ENCODE measurements around the gene BIRC3.
A peak's percentile ranks its signal among the peaks of the same experiment; 100 is the strongest.
"Not testable (repeated sequence)": the region's sequence is repeated elsewhere in the genome, so short reads cannot be mapped to it uniquely, and the experiment has no call there.

BIRC3 gene

GRCh38 chr11:102323542-102324251 lies 6.4 kb downstream of the BIRC3 start:
- no peak for DNase-seq (ENCODE audit: insufficient read length, low spot score)
- TF ChIP-seq POLR2A (IDR thresholded peaks at IDR 0.05; ENCODE audit: low read depth, low read length), result no peak

GRCh38 chr11:102325088-102325487 lies 7.8 kb downstream of the BIRC3 start:
- FAIRE-seq (no peak), DNase-seq (ENCODE audit: insufficient read length, low spot score) (no peak)
- TF ChIP-seq POLR2A (IDR thresholded peaks at IDR 0.05; ENCODE audit: low read depth, low read length), result no peak

More at GRCh38 chr11:102323542-102324251, 6.4 kb downstream of the BIRC3 start:
- peak; percentile 77 for FAIRE-seq

- DNase-seq (ENCODE audit: insufficient read length, low spot score), result no peak
- FAIRE-seq, result no peak
- TF ChIP-seq POLR2A (IDR thresholded peaks at IDR 0.05; ENCODE audit: low read depth, low read length), result no peak
Observed at GRCh38 chr11:102328748-102329147, 11.5 kb downstream of the BIRC3 start.

GRCh38 chr11:102330231-102330630 lies 12.9 kb downstream of the BIRC3 start:
- FAIRE-seq (no peak), DNase-seq (ENCODE audit: insufficient read length, low spot score) (no peak)
- TF ChIP-seq POLR2A (IDR thresholded peaks at IDR 0.05; ENCODE audit: low read depth, low read length), result no peak

- no peak for TF ChIP-seq POLR2A (IDR thresholded peaks at IDR 0.05; ENCODE audit: low read depth, low read length)
- FAIRE-seq (no peak), DNase-seq (ENCODE audit: insufficient read length, low spot score) (no peak)
Observed at GRCh38 chr11:102331341-102331740, 14.1 kb downstream of the BIRC3 start.

- no peak for TF ChIP-seq POLR2A (IDR thresholded peaks at IDR 0.05; ENCODE audit: low read depth, low read length)
- DNase-seq (ENCODE audit: insufficient read length, low spot score) (no peak), FAIRE-seq (no peak)
Observed at GRCh38 chr11:102332611-102332994, 15.3 kb downstream of the BIRC3 start.

GRCh38 chr11:102338479-102339010 lies 21.3 kb downstream of the BIRC3 start:
- no peak for TF ChIP-seq POLR2A (IDR thresholded peaks at IDR 0.05; ENCODE audit: low read depth, low read length)
- DNase-seq (ENCODE audit: insufficient read length, low spot score) (no peak), FAIRE-seq (no peak)

GRCh38 chr11:102341311-102341710 lies 24.0 kb downstream of the BIRC3 start:
- not testable (repeated sequence) for DNase-seq (ENCODE audit: insufficient read length, low spot score); FAIRE-seq

- no peak for TF ChIP-seq POLR2A (IDR thresholded peaks at IDR 0.05; ENCODE audit: low read depth, low read length)
- FAIRE-seq, result peak; percentile 98
- DNase-seq (ENCODE audit: insufficient read length, low spot score), result no peak
Observed at GRCh38 chr11:102341844-102342318, 24.6 kb downstream of the BIRC3 start.

GRCh38 chr11:102343809-102344208 lies 26.5 kb downstream of the BIRC3 start:
- FAIRE-seq (no peak), DNase-seq (ENCODE audit: insufficient read length, low spot score) (no peak)
- no peak for TF ChIP-seq POLR2A (IDR thresholded peaks at IDR 0.05; ENCODE audit: low read depth, low read length)

- DNase-seq (ENCODE audit: insufficient read length, low spot score) (no peak), FAIRE-seq (peak; percentile 69)
- TF ChIP-seq POLR2A (IDR thresholded peaks at IDR 0.05; ENCODE audit: low read depth, low read length), result no peak
Observed at GRCh38 chr11:102345904-102346303, 28.6 kb downstream of the BIRC3 start.

GRCh38 chr11:102346456-102346747 lies 29.1 kb downstream of the BIRC3 start:
- FAIRE-seq (no peak), DNase-seq (ENCODE audit: insufficient read length, low spot score) (no peak)
- no peak for TF ChIP-seq POLR2A (IDR thresholded peaks at IDR 0.05; ENCODE audit: low read depth, low read length)

- FAIRE-seq, result peak; percentile 68
Observed at GRCh38 chr11:102346748-102347461, 29.6 kb downstream of the BIRC3 start, which contains the start of gene BIRC2. TSS of gene BIRC2 (plus strand) at chr11:102347214. CDS start at chr11:102349855, 2,641 bp downstream.

GRCh38 chr11:102347462-102348370 lies 30.4 kb downstream of the BIRC3 start:
- FAIRE-seq, result peak; percentile 78
- no peak for DNase-seq (ENCODE audit: insufficient read length, low spot score)
- TF ChIP-seq POLR2A (IDR thresholded peaks at IDR 0.05; ENCODE audit: low read depth, low read length), result peak; percentile 12; the same call in 1 of the 2 replicates

More at GRCh38 chr11:102346748-102347461, 29.6 kb downstream of the BIRC3 start, which contains the start of gene BIRC2:
- TF ChIP-seq POLR2A (IDR thresholded peaks at IDR 0.05; ENCODE audit: low read depth, low read length), result peak; percentile 53
- DNase-seq (ENCODE audit: insufficient read length, low spot score), result peak; percentile 31
